GM21717 (cell line): ENCODE data around the gene SERPINB10.

Experiments
- ATAC-seq: cut with Tn5 transposase; IDR thresholded peaks from one replicate; pipeline ENCODE4 v1.9.1; 2021; ENCODE audit warnings: mild to moderate bottlenecking, moderate library complexity; ENCODE audit not compliant: unreplicated experiment

The SERPINB10 gene

DNA sequence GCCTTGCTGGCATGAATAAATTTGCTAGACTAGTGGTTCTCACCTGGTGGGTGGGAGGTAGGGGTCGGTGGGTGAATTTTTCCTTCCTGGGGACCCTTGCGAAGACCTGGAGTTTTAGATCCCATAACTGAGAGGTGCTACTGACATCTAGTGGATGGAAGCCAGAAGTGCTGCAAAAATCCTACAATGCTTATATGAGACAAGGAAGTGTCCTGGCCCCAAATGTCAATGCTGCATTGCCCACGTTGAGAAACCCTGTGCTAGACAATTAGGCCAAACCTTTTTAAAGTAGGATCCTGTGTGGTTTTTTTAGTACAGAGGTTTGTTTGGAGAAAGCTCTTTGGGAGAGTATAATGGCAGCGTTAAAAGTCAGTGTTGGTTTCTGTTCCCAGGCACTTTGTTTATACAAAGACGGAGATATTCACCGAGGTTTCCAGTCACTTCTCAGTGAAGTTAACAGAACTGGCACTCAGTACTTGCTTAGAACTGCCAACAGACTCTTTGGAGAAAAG lies 71.7 kb downstream of the SERPINB10 start:
- ATAC-seq, result no peak

GRCh38 chr18:63980027-63980426 lies 72.3 kb downstream of the SERPINB10 start:
- no peak for ATAC-seq

GRCh38 chr18:63980896-63981460 lies 73.2 kb downstream of the SERPINB10 start:
- no peak for ATAC-seq

- ATAC-seq, result no peak
Observed at GRCh38 chr18:63981719-63982118, 74.0 kb downstream of the SERPINB10 start.

DNA sequence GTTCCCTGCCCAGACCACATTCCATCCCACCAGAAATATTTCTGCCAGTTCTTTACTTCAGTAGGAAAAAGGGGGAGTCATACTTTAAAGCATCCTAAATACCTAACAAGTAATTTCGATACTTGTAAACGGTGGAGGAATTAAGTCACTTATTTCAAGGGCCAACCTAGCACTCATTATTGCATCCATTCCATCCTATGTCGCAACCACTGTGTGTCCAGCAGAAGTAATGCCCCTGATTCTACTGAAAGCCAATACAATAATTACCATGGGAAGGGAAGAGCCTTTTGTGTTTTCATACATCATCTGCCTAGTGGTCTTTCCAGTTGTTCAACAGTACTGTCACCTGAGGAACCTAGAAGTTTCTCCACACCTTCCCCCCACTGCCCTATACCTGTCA lies 74.6 kb downstream of the SERPINB10 start:
- ATAC-seq, result no peak
